HG03432 (cell line): ENCODE results near the gene KCNK10.

Experiments used
- ATAC-seq: cut with Tn5 transposase; IDR thresholded peaks from one replicate; pipeline ENCODE4 v1.9.1; 2021; ENCODE audit warnings: mild to moderate bottlenecking, moderate library complexity; ENCODE audit not compliant: unreplicated experiment

The KCNK10 gene

DNA sequence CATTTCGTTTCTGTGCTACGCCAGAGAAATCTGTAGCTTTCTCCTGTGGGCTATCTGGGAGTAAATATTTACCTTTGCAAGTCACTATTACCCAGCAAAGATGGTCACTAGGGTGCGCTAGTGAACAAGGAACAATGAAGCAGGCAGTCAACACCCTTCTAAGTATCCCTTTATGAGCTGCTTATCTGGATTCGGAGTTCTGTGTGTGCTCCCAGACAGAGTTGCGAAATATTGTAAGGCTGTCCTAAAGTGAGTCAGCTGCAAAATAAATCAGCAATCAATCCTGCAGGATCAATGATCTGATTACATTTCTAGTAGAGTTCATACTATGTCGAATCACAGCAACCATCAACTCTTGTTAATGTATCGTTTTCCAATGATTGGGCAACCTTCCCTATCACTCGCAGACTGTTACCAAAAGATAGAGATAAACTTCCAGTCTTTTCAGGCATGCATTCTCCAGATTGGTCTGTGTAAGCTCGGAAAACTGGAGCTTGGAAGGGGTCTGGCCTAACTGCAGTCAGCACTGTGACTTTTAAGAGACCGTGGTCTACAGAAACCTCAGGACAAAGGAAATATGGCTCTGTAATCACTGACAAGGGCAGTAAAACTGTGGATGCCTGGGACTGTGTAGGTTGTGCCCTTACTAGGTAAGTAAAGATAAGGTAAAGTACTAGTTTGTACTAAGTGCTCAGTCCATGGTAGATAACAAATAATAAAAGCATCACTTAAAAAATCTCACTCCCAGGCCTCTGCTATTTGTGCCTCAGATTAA is 133.5 kb downstream of the KCNK10 start:
- peak; percentile 92 for ATAC-seq

DNA sequence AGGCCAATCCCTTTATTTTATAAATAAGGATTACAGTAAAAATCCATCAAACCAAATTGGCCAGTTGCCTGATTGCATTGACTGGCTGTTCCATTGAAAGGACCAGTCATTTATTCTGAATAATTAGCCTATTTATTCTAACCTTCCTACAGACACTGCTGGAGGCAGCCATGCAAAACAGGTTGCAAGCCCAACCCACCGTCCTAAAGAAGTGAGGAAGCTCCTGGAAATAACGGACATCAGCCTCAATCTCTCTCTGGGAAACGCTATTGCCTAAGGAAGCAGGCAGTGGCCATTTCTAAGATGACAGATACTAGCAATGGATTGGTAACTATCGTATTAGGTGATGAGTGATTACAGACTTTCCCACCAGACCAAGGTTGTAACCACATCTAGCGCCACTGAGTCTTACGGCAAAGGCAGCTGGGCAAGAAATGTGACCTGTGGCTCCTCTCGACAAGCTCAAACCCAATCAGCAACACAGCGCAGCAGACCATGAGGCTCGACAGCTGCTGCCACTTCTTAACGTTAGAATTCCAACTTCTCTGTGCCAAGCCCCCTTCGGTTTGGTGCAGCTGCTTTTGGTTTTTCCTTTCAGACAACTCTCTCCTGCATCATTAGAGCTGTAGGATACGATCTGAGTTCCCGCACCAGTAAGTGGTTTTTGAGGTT is 134.2 kb downstream of the KCNK10 start:
- ATAC-seq: peak; percentile 50

DNA sequence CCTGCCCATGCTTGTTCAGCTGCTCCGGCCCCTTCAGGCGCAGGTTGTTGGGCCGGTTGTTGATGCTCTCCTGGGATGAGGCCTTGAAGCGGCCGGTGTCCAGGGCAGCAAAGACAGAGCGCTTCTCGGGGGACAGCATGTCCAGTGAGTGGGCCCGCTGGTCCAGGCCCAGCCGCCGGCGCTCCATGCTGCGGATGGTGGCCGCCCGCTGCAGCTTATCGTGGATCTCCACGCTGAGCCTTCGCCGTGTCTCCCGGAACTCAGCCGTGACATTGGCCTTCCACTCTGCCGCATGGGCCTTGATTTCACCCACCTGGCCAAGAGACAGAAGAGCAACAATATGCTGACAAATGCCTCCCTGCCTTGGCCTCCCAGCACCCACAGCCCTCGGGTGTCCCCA is 137.2 kb downstream of the KCNK10 start:
- ATAC-seq: no peak

DNA sequence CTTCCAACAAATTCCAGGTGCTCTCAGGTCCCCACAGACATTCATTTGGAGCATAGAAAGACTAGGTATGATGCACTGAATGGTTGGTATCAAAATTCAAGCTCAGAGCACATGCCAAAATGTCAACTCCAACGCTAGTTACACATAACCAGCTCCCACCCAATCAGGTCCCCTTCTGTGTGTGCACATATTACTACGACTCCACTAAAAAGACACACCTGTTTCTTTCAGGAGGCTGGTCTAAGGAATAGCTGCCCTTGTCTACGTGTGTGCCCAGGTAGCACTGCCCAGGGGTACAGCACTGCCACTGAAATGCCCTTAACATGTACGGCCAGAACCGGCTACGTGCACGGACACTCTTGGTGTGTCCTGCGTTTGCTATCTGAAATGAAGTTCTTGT is 138.1 kb downstream of the KCNK10 start:
- ATAC-seq: no peak

DNA sequence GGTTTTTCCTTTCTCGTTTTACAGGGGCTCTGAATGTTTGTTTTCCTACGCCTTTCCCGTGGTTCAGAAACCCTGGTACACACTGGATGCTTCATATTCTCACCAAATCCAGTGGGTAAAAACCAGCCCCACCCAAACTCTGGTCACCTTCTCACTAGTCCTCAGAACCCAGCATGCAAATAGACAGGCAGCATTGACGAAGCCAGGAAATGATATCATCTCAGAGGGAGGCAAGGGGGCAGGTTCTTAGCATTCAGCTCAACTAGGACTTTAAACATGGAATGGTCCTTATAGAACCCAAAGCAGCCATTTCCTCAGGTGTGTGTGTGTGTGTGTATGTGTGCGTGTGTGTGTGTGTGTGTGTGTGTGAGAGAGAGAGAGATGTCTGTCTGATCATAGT is 142.0 kb downstream of the KCNK10 start:
- no peak for ATAC-seq

DNA sequence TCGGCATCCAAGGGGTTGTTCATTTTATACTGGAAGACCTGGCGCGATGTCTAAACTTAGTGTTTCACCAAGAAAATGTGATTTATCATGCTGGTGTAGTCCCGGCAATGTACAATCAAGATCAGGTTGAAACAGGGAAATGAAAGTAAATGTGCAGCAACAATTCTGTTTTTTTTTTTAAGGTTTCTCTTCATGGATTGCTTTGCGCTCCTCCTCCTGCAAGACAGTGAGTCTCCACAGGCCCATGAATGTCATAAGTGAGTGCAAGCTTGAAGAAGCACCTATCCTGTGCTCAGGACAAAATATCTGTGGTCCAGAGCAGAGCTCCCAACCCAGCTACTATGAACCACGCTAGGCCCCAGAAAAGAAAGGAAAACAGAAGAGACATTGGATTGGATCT is 143.4 kb downstream of the KCNK10 start:
- no peak for ATAC-seq

DNA sequence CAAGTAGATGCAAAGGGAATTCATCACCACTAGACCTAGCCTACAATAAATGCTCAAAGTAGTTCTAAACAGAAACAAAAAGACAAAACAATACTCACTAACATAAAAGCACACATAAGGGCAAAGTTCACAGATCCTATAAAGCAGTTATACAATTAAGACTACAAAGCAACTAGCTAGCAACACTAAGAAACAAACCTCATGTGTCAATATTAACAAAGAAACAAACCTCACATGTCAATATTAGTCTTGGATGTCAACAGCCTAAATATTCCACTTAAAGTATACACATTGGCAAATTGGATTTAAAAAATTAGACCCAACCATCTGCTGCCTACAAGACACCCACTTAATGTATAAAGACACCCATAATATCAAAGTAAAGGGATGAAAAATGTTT is 152.7 kb downstream of the KCNK10 start:
- ATAC-seq: no peak

DNA sequence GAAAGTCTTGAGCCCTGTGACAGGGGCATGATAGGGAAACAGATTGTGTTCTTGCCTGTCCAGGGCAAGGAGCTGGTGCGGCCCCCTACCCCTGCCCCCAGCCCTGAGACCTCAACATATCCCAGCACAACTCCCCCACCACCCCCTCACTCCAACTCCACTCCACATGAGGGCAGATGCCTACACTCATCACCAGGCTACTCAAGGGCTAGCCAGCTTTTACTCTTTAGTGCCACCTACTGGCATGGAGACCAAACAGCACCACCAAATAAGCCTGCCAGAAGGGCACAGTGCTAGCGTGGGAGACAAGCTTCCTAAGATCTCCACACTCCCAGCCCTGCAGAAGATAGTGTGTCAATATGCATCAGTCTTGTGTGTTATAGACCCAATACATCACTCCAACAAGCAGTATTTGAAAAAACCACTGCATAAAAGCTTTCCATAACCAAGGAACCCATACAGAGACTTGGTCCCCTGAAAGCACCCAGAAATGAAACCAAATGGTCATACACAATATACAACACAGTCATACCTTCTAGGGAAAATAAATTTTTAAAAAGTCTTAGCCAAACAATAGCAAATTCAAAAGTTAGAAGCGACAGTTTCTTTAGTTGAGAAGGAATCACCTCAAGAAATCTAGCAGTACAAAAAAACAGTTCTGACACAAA is 154.4 kb downstream of the KCNK10 start:
- ATAC-seq: peak; percentile 82

DNA sequence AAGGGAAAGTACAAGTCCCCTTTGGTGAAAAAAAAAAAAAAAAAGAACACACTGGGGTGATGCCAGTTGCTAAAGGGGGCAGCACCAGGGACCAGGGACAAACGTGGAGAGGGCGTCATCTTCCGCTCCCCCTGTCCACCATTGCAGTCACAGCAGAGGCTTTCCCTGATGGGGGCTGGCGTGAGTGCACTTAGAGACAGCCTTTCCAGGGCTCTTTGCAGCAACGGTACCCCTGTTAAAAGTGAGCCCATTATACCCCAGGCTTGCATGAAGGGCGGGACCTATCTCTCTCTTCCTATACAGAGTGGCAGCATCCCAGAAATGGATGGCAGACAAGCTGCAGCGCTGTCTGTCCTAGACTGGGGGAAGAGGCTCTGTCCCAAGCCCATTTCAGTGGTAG is 155.0 kb downstream of the KCNK10 start:
- ATAC-seq: no peak

DNA sequence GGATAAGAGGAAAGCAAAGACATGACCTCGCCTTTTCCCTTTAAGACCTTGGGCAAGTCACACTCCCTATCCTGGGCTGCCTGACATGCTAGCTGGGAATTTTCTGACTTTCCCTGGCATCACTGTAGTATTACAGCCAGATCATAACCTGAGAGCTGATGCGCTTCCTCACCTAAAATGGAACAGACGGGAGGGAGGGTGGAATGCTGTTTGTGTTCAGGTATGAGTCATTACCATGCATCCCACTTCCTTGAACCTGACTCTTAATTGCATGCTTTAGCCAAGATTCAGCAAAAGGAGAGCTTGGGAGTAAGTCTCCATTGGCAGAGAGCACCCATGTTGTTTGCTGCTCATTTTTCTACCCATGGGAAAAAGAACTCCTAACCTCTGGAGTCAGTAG is 156.5 kb downstream of the KCNK10 start:
- no peak for ATAC-seq

DNA sequence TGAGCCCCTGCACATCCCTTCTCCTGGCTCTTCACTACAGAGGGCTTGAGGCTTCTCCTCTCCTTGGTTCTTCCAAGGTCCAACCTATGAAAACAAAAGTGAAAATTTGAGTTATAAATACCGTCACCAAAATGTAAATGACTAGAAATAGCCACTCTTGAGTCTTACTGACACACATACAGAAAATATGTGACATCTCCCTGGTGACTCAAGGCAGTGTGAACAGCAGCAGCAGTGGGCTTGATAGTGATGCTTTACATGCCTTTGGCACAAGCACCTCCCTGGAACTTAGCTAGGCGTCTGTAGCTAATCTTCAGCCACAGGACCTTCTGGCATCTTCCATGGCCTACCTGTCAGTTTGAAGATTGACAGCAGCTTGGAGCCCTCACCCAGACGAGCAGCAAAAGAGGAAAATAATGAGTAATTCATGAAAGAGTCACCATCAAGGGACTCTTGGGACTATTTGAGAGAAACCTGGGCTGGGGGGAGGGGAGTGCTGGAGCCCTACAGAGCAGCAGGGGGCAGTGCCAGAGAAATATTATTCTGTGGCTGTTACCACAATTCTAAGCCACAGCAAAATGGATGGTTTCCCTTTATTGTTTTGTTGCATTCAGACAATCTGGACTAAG is 158.0 kb downstream of the KCNK10 start:
- peak; percentile 46 for ATAC-seq

DNA sequence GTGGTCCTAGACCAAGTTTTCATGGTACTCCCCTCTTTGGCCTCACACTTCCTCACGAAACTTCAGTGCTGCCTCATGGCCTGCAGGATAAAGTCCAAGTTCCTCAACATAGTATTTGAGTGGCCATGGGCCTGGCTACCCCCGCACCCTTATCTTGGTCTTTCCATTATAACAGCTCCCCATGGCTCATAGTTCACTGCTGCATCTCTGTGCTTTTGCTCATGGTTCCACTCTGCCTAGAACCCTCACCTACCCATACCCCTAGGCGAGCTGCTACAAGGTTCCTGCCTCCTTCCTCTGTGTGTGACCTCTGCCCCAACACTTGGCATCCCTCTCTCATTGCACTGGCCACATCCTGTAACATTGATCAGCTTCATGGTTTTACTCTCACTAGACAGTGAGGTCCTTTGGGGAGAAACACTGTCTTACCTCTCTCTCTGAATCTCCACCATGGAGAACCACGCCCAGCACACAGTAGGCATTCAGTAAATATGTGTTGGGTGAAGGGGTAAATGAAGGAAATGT is 159.3 kb downstream of the KCNK10 start:
- ATAC-seq: no peak

DNA sequence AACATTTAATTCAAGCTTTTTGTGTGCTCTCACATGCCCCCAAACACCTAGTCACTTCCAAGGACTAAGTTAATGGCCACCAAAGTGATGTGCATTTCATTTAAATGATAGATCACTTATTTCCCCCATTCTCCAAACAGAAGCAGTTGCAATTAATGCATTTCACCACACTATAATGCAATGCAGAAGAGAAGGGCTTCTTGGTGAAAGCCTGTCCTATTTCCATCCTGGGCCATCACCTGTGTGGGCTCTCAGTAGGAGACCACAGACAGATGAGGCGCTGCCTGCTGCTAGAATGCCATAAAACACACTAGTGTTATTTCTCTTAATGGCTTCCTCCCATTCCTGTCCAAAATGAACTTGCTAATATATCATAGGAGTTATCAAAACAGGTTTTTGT is 166.9 kb downstream of the KCNK10 start:
- no peak for ATAC-seq

DNA sequence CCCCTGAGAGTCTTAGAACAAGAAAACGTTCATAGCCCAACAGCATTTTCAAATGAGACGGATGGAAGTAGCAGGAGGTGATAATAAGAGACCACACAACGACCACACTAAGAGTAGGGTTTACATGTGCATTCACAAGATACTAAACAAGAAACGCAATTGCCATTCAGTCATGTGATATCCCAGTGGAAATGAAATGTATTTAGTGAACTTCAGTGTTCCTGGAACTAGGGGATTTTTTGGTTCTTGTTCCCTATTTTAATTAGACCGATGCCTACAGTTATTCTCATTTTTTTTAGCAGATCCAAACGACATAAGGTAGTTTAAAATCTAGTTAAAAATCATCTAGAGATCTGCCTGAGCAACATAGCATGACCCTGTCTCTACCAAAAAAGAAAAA is 168.1 kb downstream of the KCNK10 start:
- no peak for ATAC-seq

DNA sequence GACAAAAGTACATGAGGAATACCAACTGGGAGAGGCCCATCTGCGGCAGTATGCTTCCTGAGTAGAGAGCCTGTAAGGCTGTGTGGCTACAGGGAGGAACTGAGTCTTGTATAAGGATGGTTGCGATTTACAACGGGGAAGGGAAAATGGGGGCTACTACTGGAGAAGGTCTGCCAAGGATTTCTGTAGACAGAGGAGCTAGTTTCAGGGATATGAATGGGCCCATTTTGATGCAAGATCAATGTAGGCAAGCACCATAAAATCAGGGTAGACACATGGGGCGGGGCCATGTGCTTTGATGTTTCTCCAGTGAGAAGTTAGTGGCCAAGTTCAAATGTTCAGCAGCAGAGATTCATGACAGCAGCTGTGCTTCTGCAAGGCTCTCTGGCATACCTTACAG is 168.7 kb downstream of the KCNK10 start:
- no peak for ATAC-seq

DNA sequence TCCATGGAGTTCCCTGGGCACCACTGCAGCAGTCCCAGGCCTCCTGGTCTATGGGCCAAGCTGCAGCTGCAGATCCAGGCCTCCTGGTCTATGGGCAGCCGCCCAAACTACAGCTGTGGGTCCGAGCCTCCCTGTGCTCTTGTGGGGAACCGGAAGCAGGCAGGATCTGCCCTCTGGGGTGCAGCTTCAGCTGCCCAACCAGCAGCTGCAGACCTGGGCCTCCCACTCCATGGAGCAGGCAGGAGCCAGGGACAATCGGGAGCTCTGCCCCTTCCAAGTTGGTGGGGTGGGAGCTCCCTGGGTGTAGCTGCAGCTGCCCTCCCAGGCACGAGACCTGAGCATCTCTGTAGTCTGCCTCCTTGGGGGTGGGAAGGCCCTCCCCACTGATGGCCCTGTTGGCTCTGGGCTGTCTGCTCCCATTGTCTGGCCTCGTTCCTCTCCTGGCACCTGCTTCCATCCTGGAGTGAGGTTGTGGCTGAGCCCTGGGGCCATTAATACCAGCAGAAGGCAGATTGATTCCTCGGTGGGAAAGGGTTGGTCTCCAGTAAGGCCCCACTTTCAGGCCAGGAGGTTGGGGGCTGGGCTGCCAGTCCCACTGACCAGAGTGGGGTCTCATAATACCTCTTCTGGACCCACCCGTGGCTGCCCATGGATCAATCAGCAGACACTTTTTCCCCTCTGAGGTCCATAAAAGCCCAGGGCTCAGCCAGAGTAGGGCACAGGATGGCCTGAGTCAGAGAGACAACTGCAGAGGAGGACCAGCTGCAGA is 176.0 kb downstream of the KCNK10 start:
- ATAC-seq: no peak

DNA sequence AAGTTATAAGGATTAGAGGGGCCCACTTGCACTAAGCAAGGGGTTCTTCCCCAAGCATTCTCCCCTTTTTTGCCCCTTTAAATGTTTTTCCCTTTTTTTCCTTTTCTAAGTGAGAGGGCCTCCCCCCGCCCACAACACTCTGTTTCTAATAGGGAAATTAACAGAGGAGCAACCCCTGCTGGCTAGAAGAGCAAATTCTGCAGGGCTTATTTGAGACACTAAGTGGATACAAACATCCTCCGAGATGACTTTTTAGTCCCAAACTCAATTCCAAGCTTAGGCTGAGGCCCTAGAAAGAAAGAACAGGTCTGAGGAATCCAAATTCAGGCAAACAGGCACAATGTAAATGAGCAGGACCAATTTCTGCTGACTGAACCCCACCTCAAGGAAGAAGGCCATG is 179.3 kb downstream of the KCNK10 start:
- ATAC-seq: no peak

DNA sequence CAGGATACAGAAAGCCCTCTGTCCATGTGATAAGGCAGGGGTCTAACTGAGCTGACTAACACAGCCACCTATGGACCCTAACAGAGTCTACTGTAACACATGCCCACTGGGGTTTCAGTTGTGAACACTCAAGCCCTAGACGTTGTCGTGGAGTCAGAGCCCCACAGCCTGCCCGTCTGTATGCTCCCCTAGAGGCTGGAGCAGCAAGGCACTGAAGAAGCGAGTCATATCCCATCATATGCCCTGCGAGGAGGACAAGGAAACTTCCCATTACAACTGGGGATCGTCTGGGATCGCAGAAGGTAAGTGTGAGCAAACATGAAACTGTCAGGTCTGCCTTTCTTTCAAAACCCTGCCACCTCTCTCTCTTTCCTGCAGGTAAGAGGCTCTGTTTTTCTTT is 180.1 kb downstream of the KCNK10 start:
- no peak for ATAC-seq

DNA sequence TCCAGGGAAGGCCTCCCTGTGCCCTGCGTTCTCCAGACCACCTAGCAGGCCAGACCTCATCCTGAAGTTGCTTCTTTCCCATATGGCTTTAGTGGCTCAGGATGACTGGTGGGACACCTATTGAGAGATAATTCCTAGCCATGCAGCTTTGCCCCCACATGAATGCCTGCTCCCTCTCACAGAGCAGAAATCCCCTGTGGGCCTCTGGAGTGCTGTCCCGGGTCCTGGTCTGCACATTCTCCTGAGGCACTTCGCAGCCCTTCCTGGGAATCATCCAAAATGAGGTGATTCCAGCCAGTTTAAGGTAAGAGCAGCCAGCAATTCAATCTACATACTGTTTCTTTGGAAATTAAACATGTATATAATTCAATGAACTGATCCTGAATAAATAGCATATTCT is 182.2 kb downstream of the KCNK10 start:
- no peak for ATAC-seq

DNA sequence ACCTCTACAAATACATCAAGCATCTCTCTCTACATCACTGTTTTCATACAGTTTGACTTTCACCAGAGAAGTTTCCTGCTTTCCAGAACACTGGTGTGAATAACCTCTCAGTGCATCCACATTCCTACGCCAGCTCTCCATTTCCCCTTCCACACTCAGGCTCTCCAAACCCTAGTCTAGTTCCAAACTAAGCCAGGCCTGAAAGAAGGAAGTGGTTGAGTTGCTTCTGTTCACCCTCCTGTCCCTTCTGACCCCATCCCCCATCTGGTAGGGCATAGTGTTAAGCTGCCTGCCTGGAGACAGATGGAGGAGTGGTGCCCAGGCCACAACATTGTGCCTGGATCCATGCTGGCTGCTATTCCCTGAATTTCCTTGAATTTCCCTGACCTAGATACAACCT is 185.7 kb downstream of the KCNK10 start:
- ATAC-seq: no peak
